ENCODE measurements around the gene WDR17.
A peak's percentile ranks its signal among the peaks of the same experiment; 100 is the strongest.
"Not testable (repeated sequence)": the region's sequence is repeated elsewhere in the genome, so short reads cannot be mapped to it uniquely, and the experiment has no call there.

Gene WDR17

DNA sequence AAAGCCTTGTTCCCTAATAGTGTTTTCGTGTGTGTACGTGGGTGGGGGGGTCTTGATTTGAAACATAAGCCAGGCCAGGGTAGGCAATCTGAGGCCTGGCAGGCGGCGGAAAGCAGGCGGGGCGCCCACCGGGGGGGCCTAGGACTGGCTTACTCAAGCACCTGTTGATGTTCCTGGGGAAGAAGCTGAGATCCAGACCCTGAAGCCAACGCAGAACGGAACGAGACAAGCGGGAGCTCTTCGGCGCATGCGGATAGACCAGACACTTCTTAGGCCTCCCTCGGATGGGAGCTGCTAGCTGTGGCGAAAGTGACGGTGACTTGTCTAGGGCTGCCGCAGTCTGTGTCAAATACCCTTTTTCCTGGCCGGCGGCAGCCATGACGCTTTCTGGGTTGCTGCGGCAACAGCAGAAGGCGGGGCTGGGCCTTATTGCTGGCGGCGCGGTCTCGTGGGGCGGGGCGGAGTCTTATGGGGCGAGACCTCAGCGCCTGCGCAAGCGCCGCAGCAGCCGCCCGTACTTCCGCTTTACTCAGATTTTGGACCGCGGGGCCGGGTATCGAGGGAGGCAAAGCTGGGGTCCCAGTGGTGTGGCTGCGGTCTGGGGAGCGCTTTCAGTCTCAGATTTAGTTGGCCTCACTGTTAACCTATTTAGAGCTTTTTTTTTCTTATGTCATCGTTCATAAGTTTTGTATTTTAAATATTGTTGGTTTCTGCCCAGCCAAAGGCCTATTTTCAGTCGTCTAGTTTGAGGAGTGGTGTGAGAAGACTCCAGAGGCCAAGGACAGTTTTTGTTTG lies 129.7 kb downstream of the WDR17 start, which contains the start of gene SPATA4:
SPATA4 (minus strand) TSS at position 402 of the 795 bp plus-strand sequence; CDS start at position 379, 23 bp downstream.
- DNase-seq: peak; percentile 55

DNA sequence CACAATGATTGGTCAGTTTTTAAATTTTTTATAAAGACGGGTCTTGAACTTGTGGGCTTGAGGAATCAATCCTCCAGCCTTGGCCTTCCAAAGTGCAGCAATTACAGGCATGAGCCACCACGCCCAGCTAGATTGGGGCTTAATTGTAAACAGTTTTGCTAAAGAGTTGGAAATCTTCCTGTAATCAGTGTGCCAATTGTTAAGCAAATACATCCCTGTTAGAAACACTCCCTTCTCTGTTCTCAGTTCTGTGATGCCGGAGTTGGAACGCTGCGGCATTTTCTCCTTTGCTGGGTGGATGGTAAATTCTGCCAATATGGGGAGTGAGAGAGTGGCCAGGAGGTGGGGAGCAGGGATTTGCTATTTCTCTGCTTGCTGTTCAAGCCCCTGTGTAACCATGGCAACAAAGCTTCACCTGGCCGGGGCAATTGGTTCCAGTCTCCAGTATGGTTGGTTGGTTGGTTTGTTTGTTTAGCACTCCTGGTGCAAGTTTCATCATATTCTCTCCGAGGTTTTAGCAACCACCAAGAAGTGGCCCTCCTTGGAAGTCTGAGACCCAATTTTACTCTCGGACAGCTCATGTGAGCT lies 132.8 kb downstream of the WDR17 start:
- DNase-seq: no peak

DNA sequence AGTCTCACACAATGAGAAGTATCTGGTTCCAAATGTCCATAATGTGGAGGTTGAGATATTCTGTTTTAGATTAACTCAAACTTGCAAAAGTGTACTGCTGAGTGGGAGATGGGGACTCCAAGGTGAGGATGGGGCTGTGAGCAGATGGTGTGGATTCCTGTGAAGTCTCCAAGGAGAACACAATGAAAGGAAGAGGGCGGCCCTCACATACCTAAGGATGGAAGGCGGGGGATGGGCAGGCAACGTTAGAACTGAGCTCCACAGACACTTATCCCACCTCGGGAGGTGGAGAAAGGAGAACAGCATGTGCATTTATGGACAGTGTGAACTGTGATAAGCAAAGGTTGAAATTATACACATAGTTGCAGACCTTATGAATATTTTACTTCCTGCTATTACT lies 139.7 kb downstream of the WDR17 start:
- no peak for DNase-seq

DNA sequence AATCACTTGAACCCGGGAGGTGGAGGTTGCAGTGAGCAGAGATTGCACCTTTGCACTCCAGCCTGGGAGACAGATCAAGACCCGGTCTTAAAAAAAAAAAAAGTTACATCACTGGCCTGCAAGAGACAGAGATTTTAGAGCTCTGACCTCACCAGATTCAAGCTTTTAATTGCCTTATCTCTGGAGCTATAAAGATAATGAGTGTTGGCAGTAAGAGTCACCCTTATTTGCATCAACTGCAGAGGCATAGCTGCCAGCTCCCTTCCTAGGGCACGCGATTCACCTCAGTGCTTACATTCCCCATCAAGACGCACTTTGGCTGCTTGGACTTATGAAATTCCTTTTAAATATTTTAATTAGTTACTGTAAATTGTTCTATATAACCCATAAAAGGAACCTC lies 142.2 kb downstream of the WDR17 start:
- no peak for DNase-seq

- no peak for DNase-seq
Observed at GRCh38 chr4:176209535-176209934, 143.9 kb downstream of the WDR17 start.

DNA sequence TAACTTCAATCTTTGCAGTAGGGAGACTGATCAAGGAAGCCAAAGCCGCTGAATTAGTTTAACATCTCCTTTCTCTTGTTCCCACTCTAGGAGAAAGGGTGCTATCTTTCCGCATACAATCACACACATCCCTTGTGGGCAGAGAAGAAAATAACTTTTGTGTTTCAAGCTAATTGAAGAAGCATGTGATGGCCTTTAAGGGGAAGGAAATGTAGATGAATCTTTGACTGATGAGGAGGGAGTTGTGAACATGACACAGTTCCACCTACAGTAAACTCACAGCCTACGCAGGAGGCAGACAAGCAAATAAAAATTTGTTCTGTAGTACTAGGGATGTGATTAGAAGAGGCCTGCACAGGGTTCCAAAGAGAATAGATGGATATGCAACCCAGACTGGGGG lies 144.5 kb downstream of the WDR17 start:
- no peak for DNase-seq

DNA sequence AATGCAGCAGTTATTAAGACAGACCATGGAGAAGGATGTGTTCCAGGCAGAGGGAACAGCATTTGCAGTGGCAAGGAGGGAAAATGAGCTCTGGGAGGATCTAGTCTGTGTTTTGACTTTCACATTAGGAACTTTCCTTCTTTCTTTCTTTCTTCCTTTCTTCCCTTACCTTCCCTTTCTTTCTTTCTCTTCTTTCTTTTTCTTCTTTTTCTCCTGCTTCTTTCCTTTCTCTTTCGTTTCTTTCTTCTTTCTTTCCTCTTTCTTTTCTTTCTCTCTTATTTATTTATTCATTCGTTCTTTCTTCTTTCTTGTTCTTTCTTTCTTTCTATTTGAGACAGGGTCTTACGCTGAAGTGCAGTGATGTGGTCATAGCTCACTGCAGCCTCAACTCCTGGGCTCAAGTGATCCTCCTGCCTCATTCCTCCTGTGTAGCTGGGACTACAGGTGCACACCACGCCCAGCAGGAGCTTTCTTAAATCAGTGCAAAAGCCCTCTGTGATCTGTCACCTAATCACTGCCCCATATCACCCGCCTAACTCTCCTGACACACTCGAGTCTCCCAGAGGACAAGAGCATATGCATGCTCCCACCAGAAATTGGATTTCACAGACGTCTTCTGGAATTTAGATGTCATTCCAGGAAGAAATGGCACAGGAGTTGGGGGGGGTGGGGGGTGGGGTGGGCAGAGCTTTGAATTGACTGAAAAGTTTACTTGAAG lies 145.1 kb downstream of the WDR17 start:
- no peak for DNase-seq

DNA sequence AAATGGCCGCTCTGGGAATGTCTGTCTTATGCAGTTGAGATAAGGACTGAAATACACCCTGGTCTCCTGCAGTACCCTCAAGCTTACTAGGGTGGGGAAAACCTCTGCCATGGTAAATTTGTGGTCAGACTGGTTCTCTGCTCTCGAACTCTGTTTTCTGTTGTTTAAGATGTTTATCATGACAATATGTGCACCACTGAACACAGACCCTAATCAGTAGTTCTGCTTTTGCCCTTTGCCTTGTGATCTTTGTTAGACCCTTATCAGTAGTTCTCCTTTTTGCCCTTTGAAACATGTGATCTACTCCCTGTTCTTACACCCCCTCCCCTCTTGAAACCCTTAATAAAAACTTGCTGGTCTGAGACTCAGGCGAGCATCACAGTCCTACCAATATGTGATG lies 146.7 kb downstream of the WDR17 start:
- DNase-seq: not testable (repeated sequence)

GRCh38 chr4:176217510-176217909 lies 151.9 kb downstream of the WDR17 start:
- no peak for DNase-seq

DNA sequence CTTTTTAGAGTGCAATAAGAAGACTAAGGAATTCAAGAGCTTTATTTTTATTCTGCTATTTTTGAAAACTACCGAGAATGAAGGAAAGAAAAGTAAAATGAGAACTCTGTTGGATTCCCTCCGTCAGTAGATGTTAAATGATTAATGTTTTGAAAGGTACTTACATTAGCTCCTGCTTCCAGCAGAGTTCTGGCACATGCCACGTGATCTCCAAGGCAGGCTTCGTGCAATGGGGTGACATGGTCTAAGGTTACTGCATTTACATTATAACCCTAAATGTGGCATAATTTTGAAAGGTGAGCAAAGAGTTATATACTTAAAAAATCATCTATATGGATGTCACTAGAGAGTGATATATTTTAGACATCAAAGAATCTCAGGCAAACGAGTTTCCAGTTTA lies 156.5 kb downstream of the WDR17 start:
- no peak for DNase-seq

- no peak for DNase-seq
Observed at GRCh38 chr4:176223561-176223960, 157.9 kb downstream of the WDR17 start.

GRCh38 chr4:176226736-176227135 lies 161.1 kb downstream of the WDR17 start:
- no peak for DNase-seq

- no peak for DNase-seq
Observed at GRCh38 chr4:176229645-176230044, 164.0 kb downstream of the WDR17 start.
